Activated naive CD8-positive, alpha-beta T cell treated with anti-CD3 and anti-CD28 coated beads, Interleukin-2, amount 10 ng/mL, durations not matched to agents 7 days and 5 days (primary cell): ENCODE results near the gene TIMM10B. TPM values are rescaled to one million over a fixed set of nuclear protein-coding genes. Genes with fewer than 3 reads are reported as not detected.
"Not testable (repeated sequence)": the region's sequence is repeated elsewhere in the genome, so short reads cannot be mapped to it uniquely, and the experiment has no call there.

Source experiments
- ATAC-seq: fragments of 150-1000 bp; cut with Tn5 transposase; one replicate; pipeline ENCODE4 v1.10.0; 2021; ENCODE audit warnings: low read depth, moderate library complexity
- POLR2A ChIA-PET: fragments of 350-600 bp; sonication (Branson Sonifier 250); formaldehyde crosslinking; loops from one replicate; lab custom pipeline; 2021; ENCODE audit warnings: antibody characterized with exemption; lab: Charles Lee
- DNase-seq: peaks from one replicate; pipeline ENCODE4 v3.0.0; 2021
- H3K27ac Mint-ChIP-seq: one replicate; pipeline ENCODE4 v1.8.0; 2022; ENCODE audit warnings: mild to moderate bottlenecking, mixed read lengths
- H3K27me3 Mint-ChIP-seq: one replicate; pipeline ENCODE4 v1.8.0; 2022; ENCODE audit warnings: mild to moderate bottlenecking, moderate library complexity, mixed read lengths
- H3K36me3 Mint-ChIP-seq: one replicate; pipeline ENCODE4 v1.8.0; 2021; ENCODE audit warnings: mild to moderate bottlenecking, mixed read lengths
- H3K4me1 Mint-ChIP-seq: one replicate; pipeline ENCODE4 v1.8.0; 2021; ENCODE audit warnings: mixed read lengths
- H3K4me3 Mint-ChIP-seq: one replicate; pipeline ENCODE4 v1.8.0; 2022; ENCODE audit warnings: mild to moderate bottlenecking, moderate library complexity, mixed read lengths
- H3K9me3 Mint-ChIP-seq: one replicate; pipeline ENCODE4 v1.8.0; 2021; ENCODE audit warnings: mixed read lengths
- total RNA-seq, 2 experiments: library from RNA; stranded (reverse); gene quantifications; one replicate each; pipeline ENCODE4 v1.2.3, GENCODE V29; 2021

TIMM10B gene
- total RNA-seq, 2 experiments from 2014 or later, result 41.3 to 47.0 TPM

DNA sequence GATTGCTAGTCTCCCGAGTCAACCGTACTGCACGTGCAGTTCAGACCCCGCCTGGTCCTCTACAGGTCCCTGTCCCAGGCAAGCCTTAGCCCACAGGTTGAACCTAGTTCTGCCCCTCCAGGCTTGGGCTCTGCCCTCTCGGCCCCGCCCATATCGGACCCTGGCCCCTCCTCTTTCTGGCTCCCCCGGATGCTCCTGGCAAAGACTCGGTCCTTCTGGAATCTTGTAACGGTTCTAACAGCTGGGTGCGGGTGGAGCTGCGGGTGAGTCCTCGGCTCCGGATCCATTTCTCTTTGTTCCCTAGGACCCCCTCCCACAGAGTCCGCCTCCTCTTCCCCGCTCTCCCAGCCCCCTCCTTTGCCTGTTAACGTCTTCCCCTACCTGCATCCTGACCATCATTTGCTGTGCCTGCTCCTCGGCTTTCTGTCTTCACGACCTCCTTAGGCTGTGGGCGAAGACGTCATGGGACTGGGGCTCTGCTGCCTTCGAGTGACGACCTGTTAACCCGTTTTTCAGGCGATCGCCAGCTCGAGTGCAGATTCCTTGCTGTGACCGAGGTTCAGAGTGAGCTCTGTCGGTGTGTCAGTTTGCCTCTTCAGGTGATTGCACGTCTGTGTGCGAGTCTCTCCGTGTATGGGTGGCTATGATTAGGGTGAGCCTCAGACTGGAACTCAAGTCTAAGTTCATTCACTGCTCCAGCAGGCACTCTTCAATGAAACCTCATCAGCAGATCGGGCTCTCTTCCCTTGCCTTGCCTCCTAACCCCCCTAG is 16.0 kb downstream of the TIMM10B start, which contains the start of gene DNHD1:
Gene DNHD1, plus strand, starts transcription at position 212 of the 771 bp plus-strand sequence. CDS start 936 bp downstream, outside the sequence.
- ATAC-seq, result no peak
- POLR2A ChIA-PET, result no interaction called here
- peaks cover 8% of the 10 kb centered on the region for H3K36me3 Mint-ChIP-seq
- H3K4me1 Mint-ChIP-seq, result peaks cover 9% of the 10 kb centered on the region
- H3K9me3 Mint-ChIP-seq, result no peaks in the 10 kb centered on the region
- H3K27me3 Mint-ChIP-seq, result no peaks in the 10 kb centered on the region
- DNase-seq, result no peak
- no peak within 1 kb of the TSS for H3K27ac Mint-ChIP-seq
- H3K4me3 Mint-ChIP-seq, result no peak within 1 kb of the TSS

DNA sequence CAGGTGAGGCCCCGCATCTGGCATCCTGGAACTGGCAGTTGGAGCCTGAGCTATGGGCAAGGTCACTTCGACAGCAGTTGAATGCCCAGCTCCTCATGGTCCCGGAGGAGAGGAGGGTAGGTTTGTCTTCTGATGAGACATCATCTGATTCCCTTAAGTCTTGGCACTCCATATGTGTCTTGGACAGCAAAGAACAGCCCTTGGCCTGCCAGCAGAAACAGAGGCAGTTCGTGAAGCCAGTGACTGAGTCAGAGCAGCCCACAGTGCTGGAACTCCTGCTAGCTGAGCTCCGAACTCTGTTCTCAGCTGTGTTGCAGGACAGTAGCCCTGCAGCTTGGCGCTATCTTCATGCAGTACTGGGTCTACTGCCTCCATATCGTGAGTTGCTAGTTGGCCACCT is 16.8 kb downstream of the TIMM10B start:
- Mint-ChIP-seq H3K27me3 (no peaks in the 10 kb centered on the region), H3K4me3 (no peak overlapping the region), H3K27ac (no peak overlapping the region), H3K9me3 (no peaks in the 10 kb centered on the region), H3K36me3 (peaks cover 10% of the 10 kb centered on the region), H3K4me1 (peaks cover 9% of the 10 kb centered on the region)
- POLR2A ChIA-PET, result interaction anchor here (1.0 to 1.6 kb wide), 2 partner anchors 8 to 17 kb away, joined by 3 to 4 read pairs; partner anchors contain the start of genes ARFIP2 and TIMM10B
- DNase-seq (no peak), ATAC-seq (no peak)

DNA sequence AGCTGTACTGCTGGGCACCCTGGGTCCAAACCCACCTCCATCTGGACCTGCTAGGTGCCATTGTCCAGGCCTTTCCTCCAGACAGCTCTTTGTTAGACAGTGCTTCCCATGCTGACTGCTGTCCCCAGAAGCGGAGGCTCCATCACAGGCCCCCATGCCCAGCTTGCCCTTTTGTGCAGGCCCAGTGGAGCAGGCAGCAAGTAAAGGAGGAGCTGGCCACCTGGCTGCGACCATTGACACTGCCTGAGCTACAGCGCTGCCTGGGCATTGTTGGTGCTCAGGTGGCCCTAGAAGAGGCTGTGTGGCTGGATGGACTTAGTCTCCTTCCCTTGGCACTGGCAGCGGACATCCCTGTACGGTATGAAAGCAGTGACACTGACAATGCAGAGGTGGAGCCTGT is 17.2 kb downstream of the TIMM10B start:
- DNase-seq (no peak), ATAC-seq (no peak)
- Mint-ChIP-seq H3K27ac (no peak overlapping the region), H3K36me3 (peaks cover 10% of the 10 kb centered on the region), H3K4me1 (peaks cover 9% of the 10 kb centered on the region), H3K27me3 (no peaks in the 10 kb centered on the region), H3K4me3 (no peak overlapping the region), H3K9me3 (no peaks in the 10 kb centered on the region)
- POLR2A ChIA-PET, result interaction anchor here (1.0 to 1.6 kb wide), 2 partner anchors 8 to 17 kb away, joined by 3 to 4 read pairs; partner anchors contain the start of genes ARFIP2 and TIMM10B

DNA sequence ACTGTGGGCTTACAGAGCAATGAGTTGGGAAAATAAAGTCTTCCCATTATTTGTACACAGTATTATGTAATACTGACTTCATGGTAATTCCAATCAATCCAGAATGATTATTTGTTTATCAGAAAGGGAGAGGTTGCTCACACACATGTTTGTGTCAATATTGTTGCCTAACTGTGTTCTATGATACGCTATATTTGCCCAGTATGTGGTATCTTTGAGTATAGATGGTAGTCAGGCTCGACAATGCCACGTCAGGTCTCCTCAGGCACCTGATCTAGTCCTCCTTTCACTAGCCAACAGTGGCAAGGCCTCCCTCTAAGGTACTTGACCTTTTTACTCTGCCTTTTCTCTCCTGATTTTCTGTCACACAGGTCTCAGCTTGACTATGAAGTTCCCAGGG is 21.1 kb downstream of the TIMM10B start:
- Mint-ChIP-seq H3K27me3 (no peaks in the 10 kb centered on the region), H3K9me3 (no peaks in the 10 kb centered on the region), H3K27ac (no peak overlapping the region), H3K4me3 (no peak overlapping the region), H3K36me3 (peaks cover 12% of the 10 kb centered on the region), H3K4me1 (peaks cover 10% of the 10 kb centered on the region)
- DNase-seq (no peak), ATAC-seq (no peak)
- POLR2A ChIA-PET, result interaction anchor here (0.6 kb wide), 1 partner anchor 48 kb away, joined by 4 read pairs; no protein-coding TSS in a partner anchor

DNA sequence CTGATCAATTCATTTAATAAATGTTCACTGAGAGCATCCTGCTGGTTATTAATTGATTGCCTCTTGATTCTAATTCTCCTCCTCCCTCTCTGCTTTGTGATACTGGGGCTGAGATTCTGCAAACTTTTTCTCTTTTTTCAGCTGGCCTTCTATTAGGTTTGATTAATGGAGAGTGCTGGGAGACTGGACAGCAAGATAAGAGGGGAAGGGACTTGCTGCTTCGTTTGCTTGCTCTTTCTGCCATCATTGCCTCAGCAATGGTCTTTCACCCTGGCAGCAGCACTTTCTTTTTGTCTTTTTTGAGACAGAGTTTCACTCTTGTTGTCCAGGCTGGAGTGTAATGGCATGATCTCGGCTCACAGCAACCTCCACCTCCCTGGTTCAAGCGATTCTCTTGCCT is 22.9 kb downstream of the TIMM10B start:
- Mint-ChIP-seq H3K36me3 (peaks cover 12% of the 10 kb centered on the region), H3K4me3 (no peak overlapping the region), H3K9me3 (no peaks in the 10 kb centered on the region), H3K27me3 (no peaks in the 10 kb centered on the region), H3K27ac (no peak overlapping the region), H3K4me1 (peaks cover 10% of the 10 kb centered on the region)
- ATAC-seq, result no peak
- no peak for DNase-seq
- POLR2A ChIA-PET, result no interaction called here

DNA sequence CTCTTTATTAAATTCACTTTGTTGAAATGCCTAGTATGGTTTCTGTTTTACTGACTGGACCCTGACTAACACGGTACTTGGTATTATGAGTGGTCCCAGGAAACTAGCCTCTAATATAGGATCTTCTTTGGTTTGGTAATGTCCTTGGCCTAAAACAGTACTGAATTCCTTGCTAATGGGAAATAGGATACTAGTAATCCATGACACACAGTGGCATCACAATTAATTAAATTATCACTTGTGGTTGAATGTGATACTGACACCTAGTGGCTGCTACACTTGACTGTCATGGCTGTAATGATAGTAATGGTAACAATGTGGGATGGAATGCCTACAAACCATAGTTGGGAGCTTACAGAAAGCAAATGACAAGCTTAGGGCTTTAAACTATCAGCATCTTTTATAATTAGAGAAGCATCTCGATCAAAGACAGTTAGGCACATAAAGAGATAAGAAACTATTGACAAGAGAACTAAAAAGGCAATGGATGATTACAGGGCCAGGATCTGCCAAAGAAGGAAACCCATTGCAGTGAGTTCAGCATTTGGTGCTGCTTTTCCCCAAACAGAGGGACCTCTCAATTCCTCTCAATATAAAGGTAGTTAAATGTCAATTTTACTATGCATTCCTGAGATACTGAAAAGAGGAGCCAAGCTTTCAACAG is 24.4 kb downstream of the TIMM10B start:
- DNase-seq (no peak), ATAC-seq (peak; percentile 45)
- Mint-ChIP-seq H3K4me3 (no peak overlapping the region), H3K27ac (no peak overlapping the region), H3K27me3 (no peaks in the 10 kb centered on the region), H3K4me1 (peaks cover 9% of the 10 kb centered on the region), H3K36me3 (peaks cover 15% of the 10 kb centered on the region), H3K9me3 (no peaks in the 10 kb centered on the region)
- POLR2A ChIA-PET, result interaction anchor here (1.0 to 1.4 kb wide), 2 partner anchors 21 to 126 kb away, joined by 3 to 5 read pairs; no protein-coding TSS in a partner anchor

DNA sequence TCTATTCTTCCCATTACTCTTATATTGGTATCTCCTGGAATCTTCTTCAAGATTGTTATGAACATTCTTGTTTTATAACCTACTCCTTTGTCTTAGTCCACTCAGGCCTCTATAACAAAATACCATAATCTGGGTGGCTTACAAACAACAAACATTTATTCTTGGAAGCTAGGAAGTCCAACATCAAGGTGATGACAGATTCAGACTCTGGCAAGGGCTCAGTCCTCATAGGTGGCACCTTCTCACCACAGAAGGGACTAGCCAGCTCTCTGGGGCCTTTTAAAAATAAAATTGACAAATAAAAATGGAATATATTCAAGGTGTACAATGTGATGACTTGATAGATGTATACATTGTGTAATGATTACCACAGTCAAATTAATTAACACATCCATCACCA is 35.6 kb downstream of the TIMM10B start:
- H3K4me1 Mint-ChIP-seq, result no peaks in the 10 kb centered on the region
- POLR2A ChIA-PET, result no interaction called here
- no peak overlapping the region for H3K4me3 Mint-ChIP-seq
- DNase-seq, result no peak
- H3K27me3 Mint-ChIP-seq, result no peaks in the 10 kb centered on the region
- no peak overlapping the region for H3K27ac Mint-ChIP-seq
- ATAC-seq, result no peak
- H3K36me3 Mint-ChIP-seq, result peaks cover 25% of the 10 kb centered on the region
- H3K9me3 Mint-ChIP-seq, result peaks cover 1% of the 10 kb centered on the region

DNA sequence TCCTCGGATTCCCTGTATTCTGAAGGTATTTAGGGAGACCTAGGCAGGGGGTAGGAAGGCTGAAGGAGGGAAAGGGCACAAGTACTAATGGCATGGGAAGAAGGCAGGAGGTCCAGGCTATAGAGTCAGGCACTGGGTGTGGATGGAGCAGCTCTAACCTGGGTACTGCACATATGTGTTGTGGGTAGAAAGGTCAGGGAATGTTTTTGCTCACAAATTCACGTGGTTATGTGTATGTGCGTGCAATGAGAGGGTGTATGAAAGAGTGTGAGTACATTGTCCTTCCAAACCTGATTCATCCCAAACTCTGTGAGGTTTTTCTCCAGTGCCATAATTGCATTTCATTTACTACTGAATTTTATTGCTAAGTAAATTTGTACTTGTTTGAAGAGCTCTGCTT is 39.0 kb downstream of the TIMM10B start:
- no peak for DNase-seq
- Mint-ChIP-seq H3K36me3 (peaks cover 26% of the 10 kb centered on the region), H3K9me3 (peaks cover 2% of the 10 kb centered on the region), H3K27ac (no peak overlapping the region), H3K27me3 (no peaks in the 10 kb centered on the region), H3K4me1 (peaks cover 14% of the 10 kb centered on the region), H3K4me3 (no peak overlapping the region)
- ATAC-seq, result no peak
- POLR2A ChIA-PET, result no interaction called here

DNA sequence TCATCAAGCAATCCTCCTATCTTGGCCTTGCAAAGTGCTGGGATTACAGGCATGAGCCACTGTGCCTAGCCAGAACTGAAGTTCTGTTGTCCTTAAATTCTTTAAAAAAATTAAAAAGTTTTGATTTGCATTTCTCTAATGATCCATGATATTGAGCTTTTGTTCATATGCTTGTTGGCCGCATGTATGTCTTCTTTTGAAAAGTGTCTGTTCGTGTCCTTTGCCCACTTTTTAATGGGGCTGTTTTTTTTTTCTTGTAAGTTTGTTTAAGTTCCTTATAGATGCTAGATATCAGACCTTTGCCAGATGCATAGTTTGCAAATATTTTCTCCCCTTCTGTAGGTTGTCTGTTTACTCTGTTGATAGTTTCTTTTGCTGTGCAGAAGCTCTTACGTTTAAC is 40.6 kb downstream of the TIMM10B start:
- H3K36me3 Mint-ChIP-seq, result peaks cover 32% of the 10 kb centered on the region
- H3K4me3 Mint-ChIP-seq, POLR2A ChIA-PET, H3K9me3 Mint-ChIP-seq, H3K27ac Mint-ChIP-seq, ATAC-seq, DNase-seq, H3K27me3 Mint-ChIP-seq: not testable (repeated sequence)
- H3K4me1 Mint-ChIP-seq, result peaks cover 26% of the 10 kb centered on the region

DNA sequence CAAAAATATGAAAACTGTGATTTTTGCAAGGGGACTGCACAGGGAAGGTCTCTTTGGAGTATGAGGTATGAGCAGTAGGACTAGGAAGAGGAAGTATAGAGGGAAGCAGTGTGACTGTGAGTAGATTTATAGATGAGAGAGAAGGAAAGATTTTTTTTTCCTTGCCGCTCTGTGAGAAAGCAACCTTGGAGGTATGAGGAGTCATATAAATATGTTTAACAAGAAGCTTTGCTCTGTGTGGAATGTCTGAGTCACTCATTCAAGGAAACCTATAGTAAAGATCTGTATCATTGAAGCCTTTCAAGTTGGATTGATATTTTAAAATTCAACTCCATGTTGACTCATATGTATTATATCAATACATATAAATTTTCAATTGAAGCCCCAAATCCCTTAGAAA is 42.0 kb downstream of the TIMM10B start:
- Mint-ChIP-seq H3K9me3 (peaks cover 2% of the 10 kb centered on the region), H3K4me1 (peaks cover 34% of the 10 kb centered on the region), H3K4me3 (no peak overlapping the region), H3K27ac (no peak overlapping the region), H3K27me3 (no peaks in the 10 kb centered on the region), H3K36me3 (peaks cover 34% of the 10 kb centered on the region)
- DNase-seq (no peak), ATAC-seq (no peak)
- POLR2A ChIA-PET, result no interaction called here

DNA sequence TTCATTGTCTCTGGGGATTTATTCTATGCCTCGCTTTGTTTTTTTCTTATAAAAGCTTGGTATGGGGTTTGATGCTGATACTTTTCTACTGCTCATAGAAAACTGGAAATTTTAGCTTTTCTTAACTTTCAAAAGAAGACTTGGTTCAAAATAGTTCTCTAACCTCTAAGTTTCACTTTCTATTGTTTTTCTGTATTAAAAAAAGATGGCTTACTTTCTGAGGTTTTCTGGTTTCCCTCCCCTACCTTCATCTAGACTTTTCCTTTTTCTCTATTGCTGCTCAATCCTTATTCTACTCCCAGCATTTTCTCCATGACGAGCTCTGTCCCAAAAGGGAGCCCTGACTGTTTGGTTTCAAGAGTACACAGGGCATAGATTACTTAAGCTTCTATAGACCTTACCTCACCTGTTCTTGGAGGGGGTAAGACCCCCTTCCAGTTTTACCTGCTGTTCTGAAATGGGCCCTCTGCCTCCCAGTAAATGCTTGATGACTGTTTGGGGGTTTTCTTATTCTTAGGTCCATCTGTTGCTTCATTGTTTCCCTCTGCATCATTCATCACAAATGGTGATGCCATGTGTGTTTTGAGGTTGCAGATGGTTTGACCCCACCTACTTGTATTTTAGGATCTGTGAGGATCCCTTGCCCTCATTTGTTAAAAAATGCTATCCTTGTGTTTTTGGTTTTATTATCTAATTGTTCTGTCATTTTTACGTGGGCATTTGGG is 45.3 kb downstream of the TIMM10B start:
- DNase-seq (no peak), ATAC-seq (peak; percentile 29)
- Mint-ChIP-seq H3K27me3 (no peaks in the 10 kb centered on the region), H3K27ac (peak overlapping the region; percentile 95), H3K9me3 (peaks cover 2% of the 10 kb centered on the region), H3K4me3 (peak overlapping the region; percentile 86), H3K36me3 (peaks cover 29% of the 10 kb centered on the region), H3K4me1 (peaks cover 34% of the 10 kb centered on the region)
- POLR2A ChIA-PET, result interaction anchor here (0.9 to 2.0 kb wide), 3 partner anchors 21 to 80 kb away, joined by 3 to 5 read pairs (median 4); partner anchors contain the start of genes ARFIP2 and TIMM10B

DNA sequence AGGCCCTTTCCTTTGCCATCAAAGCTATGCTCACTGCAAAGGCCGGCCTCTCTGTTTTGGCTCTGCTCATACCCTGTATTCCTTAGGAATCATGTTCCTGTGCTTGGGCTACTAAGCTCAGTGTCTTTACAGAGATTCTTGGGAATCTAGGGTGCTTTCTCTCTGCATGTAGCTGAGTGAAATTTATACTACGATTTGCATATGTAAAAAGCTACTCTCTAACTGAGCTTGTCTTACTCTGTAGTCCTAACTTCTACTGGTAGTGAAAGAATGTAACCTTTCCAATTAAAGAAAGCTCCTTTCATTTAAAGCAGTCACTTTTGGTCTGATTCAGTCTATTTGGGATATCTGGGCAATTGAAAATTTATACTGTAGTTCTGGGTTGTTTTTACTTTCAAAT is 48.0 kb downstream of the TIMM10B start:
- Mint-ChIP-seq H3K27ac (no peak overlapping the region), H3K9me3 (no peaks in the 10 kb centered on the region), H3K27me3 (no peaks in the 10 kb centered on the region), H3K4me3 (no peak overlapping the region), H3K4me1 (peaks cover 31% of the 10 kb centered on the region), H3K36me3 (peaks cover 21% of the 10 kb centered on the region)
- no peak for ATAC-seq
- DNase-seq, result no peak
- POLR2A ChIA-PET, result no interaction called here

DNA sequence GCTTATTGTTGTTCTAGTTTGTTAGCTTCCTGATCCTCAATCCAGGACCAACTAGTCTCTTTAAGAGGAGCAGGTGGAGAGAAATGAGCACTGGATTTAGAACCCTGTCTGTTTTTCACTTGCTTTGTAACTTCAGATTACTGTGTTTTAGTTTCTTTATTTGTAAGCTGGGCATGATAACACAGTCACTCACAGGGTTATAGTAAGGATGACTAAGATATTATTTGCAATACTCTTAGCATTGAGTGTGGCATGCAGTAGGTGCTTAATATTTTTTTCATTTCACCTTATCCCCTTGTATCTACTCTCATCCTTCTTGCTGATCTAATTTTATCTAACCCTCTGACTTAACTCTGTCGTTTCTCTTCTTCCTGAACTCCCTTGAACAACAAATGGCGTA is 49.5 kb downstream of the TIMM10B start:
- Mint-ChIP-seq H3K36me3 (peaks cover 11% of the 10 kb centered on the region), H3K27me3 (no peaks in the 10 kb centered on the region), H3K4me3 (no peak overlapping the region), H3K27ac (no peak overlapping the region), H3K4me1 (peaks cover 19% of the 10 kb centered on the region), H3K9me3 (no peaks in the 10 kb centered on the region)
- no peak for ATAC-seq
- POLR2A ChIA-PET, result interaction anchor here (0.6 to 1.2 kb wide), 4 partner anchors 49 to 152 kb away, joined by 3 to 4 read pairs (median 3); partner anchors contain the start of genes ARFIP2, MRPL17 and TIMM10B
- no peak for DNase-seq
